OCI-LY1 (cell line): Measurements from ENCODE around the gene MACROD1.

Experiments used
- EZH2 ChIP-seq: fragments of 200-600 bp; sonication (generic), shearing (Covaris generic); IDR thresholded peaks from 2 replicates; pipeline ENCODE4 v1.8.0; 2017; ENCODE audit warnings: borderline replicate concordance, mixed run types, mild to moderate bottlenecking, antibody characterized with exemption, low read length, moderate library complexity, mixed read lengths
- TF ChIP-seq, protein P1 (sequence below): fragments of 200-600 bp; sonication (generic), shearing (Covaris generic); IDR thresholded peaks from 2 replicates; pipeline ENCODE4 v1.5.1; 2017; ENCODE audit warnings: mild to moderate bottlenecking, antibody characterized with exemption, low read length, moderate library complexity, mixed read lengths

DNA sequence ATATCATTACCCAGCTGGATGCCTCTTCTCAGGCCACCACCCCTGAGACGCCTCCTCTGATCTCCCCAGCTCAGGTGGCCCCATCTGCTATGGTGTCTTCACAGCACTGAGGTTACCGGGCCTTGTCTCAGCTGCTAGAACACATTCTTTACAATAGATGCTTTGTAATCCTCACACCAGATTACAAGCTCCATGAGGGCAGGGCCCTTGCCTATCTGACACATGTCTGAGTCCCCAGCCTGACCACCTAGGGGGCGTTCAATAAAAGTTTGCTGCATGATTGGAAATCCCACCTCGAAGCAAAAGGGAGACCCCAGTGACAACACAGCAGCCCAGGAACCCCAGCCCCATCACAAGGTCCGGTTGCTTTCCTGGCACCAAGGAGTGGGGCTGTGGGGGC lies 2.0 kb downstream of the MACROD1 start:
- TF ChIP-seq EZH2, result no peak
- TF ChIP-seq, protein P1, sequence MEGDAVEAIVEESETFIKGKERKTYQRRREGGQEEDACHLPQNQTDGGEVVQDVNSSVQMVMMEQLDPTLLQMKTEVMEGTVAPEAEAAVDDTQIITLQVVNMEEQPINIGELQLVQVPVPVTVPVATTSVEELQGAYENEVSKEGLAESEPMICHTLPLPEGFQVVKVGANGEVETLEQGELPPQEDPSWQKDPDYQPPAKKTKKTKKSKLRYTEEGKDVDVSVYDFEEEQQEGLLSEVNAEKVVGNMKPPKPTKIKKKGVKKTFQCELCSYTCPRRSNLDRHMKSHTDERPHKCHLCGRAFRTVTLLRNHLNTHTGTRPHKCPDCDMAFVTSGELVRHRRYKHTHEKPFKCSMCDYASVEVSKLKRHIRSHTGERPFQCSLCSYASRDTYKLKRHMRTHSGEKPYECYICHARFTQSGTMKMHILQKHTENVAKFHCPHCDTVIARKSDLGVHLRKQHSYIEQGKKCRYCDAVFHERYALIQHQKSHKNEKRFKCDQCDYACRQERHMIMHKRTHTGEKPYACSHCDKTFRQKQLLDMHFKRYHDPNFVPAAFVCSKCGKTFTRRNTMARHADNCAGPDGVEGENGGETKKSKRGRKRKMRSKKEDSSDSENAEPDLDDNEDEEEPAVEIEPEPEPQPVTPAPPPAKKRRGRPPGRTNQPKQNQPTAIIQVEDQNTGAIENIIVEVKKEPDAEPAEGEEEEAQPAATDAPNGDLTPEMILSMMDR, result no peak
